22Rv1 (cell line): Measurements from ENCODE around the gene QKI.

Experiments used
- H3K27ac ChIP-seq: fragments of 450-650 bp; 2 replicates; pipeline ENCODE4 v1.5.1; 2017
- CTCF ChIP-seq: fragments of 450-650 bp; IDR thresholded peaks from 2 replicates; pipeline ENCODE4 v1.5.1; 2017; ENCODE audit warnings: mild to moderate bottlenecking
- ZFX ChIP-seq: fragments of 450-650 bp; IDR thresholded peaks from 2 replicates; pipeline ENCODE4 v1.6.1; 2017; ENCODE audit warnings: antibody characterized with exemption, borderline replicate concordance

QKI gene

GRCh38 chr6:163504984-163505640 lies 90.6 kb downstream of the QKI start:
- TF ChIP-seq CTCF: no peak
- TF ChIP-seq ZFX: no peak
- H3K27ac ChIP-seq: no peak overlapping the region

- no peak overlapping the region for H3K27ac ChIP-seq
- TF ChIP-seq ZFX (no peak), CTCF (no peak)
Measured at GRCh38 chr6:163507965-163508364, 93.4 kb downstream of the QKI start.

- no peak overlapping the region for H3K27ac ChIP-seq
Measured at GRCh38 chr6:163513003-163513402, 98.5 kb downstream of the QKI start.

GRCh38 chr6:163513570-163514166 lies 99.2 kb downstream of the QKI start:
- TF ChIP-seq CTCF (no peak), ZFX (no peak)
- H3K27ac ChIP-seq: no peak overlapping the region

More at GRCh38 chr6:163513003-163513402, 98.5 kb downstream of the QKI start:
- TF ChIP-seq ZFX: no peak
- TF ChIP-seq CTCF: no peak

GRCh38 chr6:163516908-163517307 lies 102.4 kb downstream of the QKI start:
- H3K27ac ChIP-seq: no peak overlapping the region
- TF ChIP-seq CTCF: no peak
- TF ChIP-seq ZFX: no peak

- no peak for TF ChIP-seq CTCF
- TF ChIP-seq ZFX: no peak
- H3K27ac ChIP-seq: no peak overlapping the region
Measured at GRCh38 chr6:163520956-163521355, 106.4 kb downstream of the QKI start.

- H3K27ac ChIP-seq: no peak overlapping the region
- TF ChIP-seq ZFX (no peak), CTCF (no peak)
Measured at GRCh38 chr6:163522033-163522432, 107.5 kb downstream of the QKI start.
